MM.1S (cell line): ENCODE data around the gene LARGE1.

ENCODE experiments used
- DNase-seq: peaks from one replicate; pipeline ENCODE4 v3.0.0-alpha.2; 2015
- H2AFZ ChIP-seq: fragments of 300-600 bp; sonication (generic); 2 replicates; pipeline ENCODE4 v1.6.0; 2016; ENCODE audit warnings: antibody characterized with exemption, low read length
- H3F3A ChIP-seq: fragments of 300-600 bp; sonication (generic); 2 replicates; pipeline ENCODE4 v1.6.1; 2016; ENCODE audit warnings: mild to moderate bottlenecking, antibody characterized with exemption, low read length, moderate library complexity, mixed read lengths; ENCODE audit not compliant: insufficient read depth
- H3K27ac ChIP-seq: fragments of 300-600 bp; sonication (generic); 2 replicates; pipeline ENCODE4 v1.5.1; 2016; ENCODE audit warnings: mild to moderate bottlenecking, low read length
- H3K27me3 ChIP-seq: fragments of 300-600 bp; sonication (generic); replicated peaks from 2 replicates; pipeline ENCODE4 v1.6.0; 2016; ENCODE audit warnings: low read length; ENCODE audit not compliant: insufficient read depth
- H3K36me3 ChIP-seq: fragments of 300-600 bp; sonication (generic); replicated peaks from 2 replicates; pipeline ENCODE4 v1.6.1; 2016; ENCODE audit warnings: mild to moderate bottlenecking, low read length, mixed read lengths; ENCODE audit not compliant: insufficient read depth
- H3K4me1 ChIP-seq: fragments of 300-600 bp; sonication (generic); 2 replicates; pipeline ENCODE4 v1.6.1; 2016; ENCODE audit warnings: low read length, mixed read lengths
- H3K4me2 ChIP-seq: fragments of 300-600 bp; sonication (generic); 2 replicates; pipeline ENCODE4 v1.6.0; 2016; ENCODE audit warnings: low read depth, low read length
- H3K4me3 ChIP-seq: fragments of 300-600 bp; sonication (generic); 2 replicates; pipeline ENCODE4 v1.5.1; 2016; ENCODE audit warnings: low read length, mixed read lengths
- H3K79me2 ChIP-seq: fragments of 300-600 bp; sonication (generic); 2 replicates; pipeline ENCODE4 v1.6.1; 2016; ENCODE audit warnings: mixed run types, low read length, mixed read lengths
- H3K9ac ChIP-seq: fragments of 300-600 bp; sonication (generic); 2 replicates; pipeline ENCODE4 v1.6.1; 2016; ENCODE audit warnings: low read length, mixed read lengths
- H3K9me2 ChIP-seq: fragments of 300-600 bp; sonication (generic); replicated peaks from 2 replicates; pipeline ENCODE4 v1.6.1; 2016; ENCODE audit warnings: mild to moderate bottlenecking, low read length, mixed read lengths; ENCODE audit not compliant: insufficient read depth
- H3K9me3 ChIP-seq: fragments of 300-600 bp; sonication (generic); replicated peaks from 2 replicates; pipeline ENCODE4 v1.6.1; 2016; ENCODE audit warnings: mild to moderate bottlenecking, low read length, mixed read lengths; ENCODE audit not compliant: insufficient read depth
- H4K20me1 ChIP-seq: fragments of 300-600 bp; sonication (generic); 2 replicates; pipeline ENCODE4 v1.6.1; 2016; ENCODE audit warnings: mild to moderate bottlenecking, low read length, moderate library complexity, mixed read lengths; ENCODE audit not compliant: insufficient read depth
- CTCF ChIP-seq: fragments of 300-600 bp; sonication (generic); IDR thresholded peaks from 2 replicates; pipeline ENCODE4 v1.5.1; 2016; ENCODE audit warnings: antibody characterized with exemption, low read length, mixed read lengths
- EZH2 ChIP-seq: fragments of 300-600 bp; sonication (generic); optimal IDR thresholded peaks from 2 replicates; pipeline ENCODE3; 2017; ENCODE audit warnings: low read depth, mild to moderate bottlenecking, antibody characterized with exemption, low read length, mixed read lengths
- EZH2phosphoT487 ChIP-seq: fragments of 300-600 bp; sonication (generic); IDR thresholded peaks from 2 replicates; pipeline ENCODE4 v1.6.1; 2018; ENCODE audit warnings: antibody characterized with exemption, low read length

The LARGE1 gene

GRCh38 chr22:33271390-33272161 is 648.7 kb downstream of the LARGE1 start:
- no peak overlapping the region for H3K4me3 ChIP-seq

GRCh38 chr22:33270596-33270995 is 649.7 kb downstream of the LARGE1 start:
- H3F3A ChIP-seq, result peaks cover 3% of the 10 kb centered on the region; the same call in 1 of the 2 replicates
- H3K36me3 ChIP-seq, result no peaks in the 10 kb centered on the region
- no peak overlapping the region for H3K27ac ChIP-seq
- H3K4me3 ChIP-seq, result no peak overlapping the region
- no peak overlapping the region for H3K4me2 ChIP-seq
- no peaks in the 10 kb centered on the region for H3K27me3 ChIP-seq
- H3K79me2 ChIP-seq, result no peaks in the 10 kb centered on the region
- no peak overlapping the region for H2AFZ ChIP-seq
- no peaks in the 10 kb centered on the region for H3K9me3 ChIP-seq
- no peak for DNase-seq
- H3K9ac ChIP-seq, result no peak overlapping the region
- H3K4me1 ChIP-seq, result peaks cover 8% of the 10 kb centered on the region
- no peaks in the 10 kb centered on the region for H3K9me2 ChIP-seq
- TF ChIP-seq EZH2phosphoT487 (no peak), EZH2 (no peak), CTCF (no peak)
- no peaks in the 10 kb centered on the region for H4K20me1 ChIP-seq

More at GRCh38 chr22:33271390-33272161, 648.7 kb downstream of the LARGE1 start:
- Histone ChIP-seq H3K4me1 (peaks cover 8% of the 10 kb centered on the region), H3K4me2 (no peak overlapping the region), H3K36me3 (no peaks in the 10 kb centered on the region), H3K79me2 (no peaks in the 10 kb centered on the region), H3K27ac (no peak overlapping the region), H3K9me2 (no peaks in the 10 kb centered on the region), H2AFZ (no peak overlapping the region), H4K20me1 (no peaks in the 10 kb centered on the region), H3F3A (peaks cover 3% of the 10 kb centered on the region; the same call in 1 of the 2 replicates), H3K27me3 (no peaks in the 10 kb centered on the region), H3K9ac (no peak overlapping the region), H3K9me3 (no peaks in the 10 kb centered on the region)
- no peak for TF ChIP-seq EZH2phosphoT487
- TF ChIP-seq EZH2, result no peak
- no peak for TF ChIP-seq CTCF
- DNase-seq, result no peak

GRCh38 chr22:33261699-33262098 is 658.6 kb downstream of the LARGE1 start:
- Histone ChIP-seq H3K36me3 (no peaks in the 10 kb centered on the region), H3K79me2 (no peaks in the 10 kb centered on the region), H2AFZ (no peak overlapping the region), H3K4me1 (no peaks in the 10 kb centered on the region), H3K9ac (no peak overlapping the region), H3F3A (no peaks in the 10 kb centered on the region), H3K9me3 (no peaks in the 10 kb centered on the region), H3K9me2 (no peaks in the 10 kb centered on the region), H3K27me3 (no peaks in the 10 kb centered on the region), H3K27ac (no peak overlapping the region), H3K4me3 (no peak overlapping the region), H4K20me1 (no peaks in the 10 kb centered on the region), H3K4me2 (no peak overlapping the region)
- TF ChIP-seq CTCF (no peak), EZH2 (no peak), EZH2phosphoT487 (no peak)
- no peak for DNase-seq
